ENCODE data around the gene AHRR. TPM values are rescaled to one million over a fixed set of nuclear protein-coding genes. Genes with fewer than 3 reads are reported as not detected.

AHRR gene
- total and polyA plus RNA-seq, 2 of the 4 experiments (the other 2 are of a cell fraction) = 15.6 to 37.1 TPM

GRCh38 chr5:377326-377981, 55.9 kb downstream of the AHRR start (continued):
- no peak for TF ChIP-seq FOS (IDR thresholded peaks at IDR 0.05; ENCODE audit: low read depth, low read length)

- peak overlapping the region; percentile 95 for H2BK5ac ChIP-seq (ENCODE audit: low read depth, low read length, poor library complexity, severe bottlenecking)
- peaks cover 20% of the 10 kb centered on the region for H3K36me3 ChIP-seq (ENCODE audit: control insufficient read depth, insufficient read depth, low read length)
- in situ Hi-C loops (cut with MboI; ENCODE audit: low sequenced_read_pairs) (no loop called here), intact Hi-C loops (cut with micrococcal nuclease) (no loop called here), dilution Hi-C loops (cut with HindIII; ENCODE audit: low sequenced_read_pairs, unreplicated experiment) (no loop called here)
- no peak overlapping the region for H2AFZ ChIP-seq (replicated peaks; ENCODE audit: low read length, poor library complexity)
- H4K8ac ChIP-seq (ENCODE audit: low read depth in 2 of 2, low read length in 2 of 2) = peak overlapping the region; percentile 64 to 99
- CTCF ChIA-PET = interaction anchor here (0.6 to 1.0 kb wide), 2 partner anchors 23 to 34 kb away, joined by 3 to 4 read pairs; no protein-coding TSS in a partner anchor
- peak overlapping the region; percentile 94 for H3K27ac ChIP-seq (ENCODE audit: insufficient read depth, low read length)
- H3K56ac ChIP-seq (ENCODE audit: extremely low read depth, insufficient read depth, low read length) = peak overlapping the region; percentile 85
- H3K9me3 ChIP-seq (ENCODE audit: control insufficient read depth, insufficient read depth, low read length) = no peaks in the 10 kb centered on the region
- peak overlapping the region; percentile 89 for H3K23ac ChIP-seq (ENCODE audit: low read depth, low read length)
- peak overlapping the region; percentile 88 for H3K14ac ChIP-seq (replicated peaks; ENCODE audit: low read depth, low read length)
- H2AK9ac ChIP-seq (replicated peaks; ENCODE audit: low read depth, low read length, poor library complexity) = peak overlapping the region; percentile 28
- POLR2A ChIA-PET (ENCODE audit: unreplicated experiment) = interaction anchor here (1.0 kb wide), 1 partner anchor 30 kb away, joined by 5 read pairs; no protein-coding TSS in a partner anchor
- peak overlapping the region; percentile 100 for H3K4ac ChIP-seq (ENCODE audit: low read depth, low read length)
- H3K79me1 ChIP-seq (ENCODE audit: low read depth in 1 of 2, low read length in 2 of 2) = peaks cover 24 to 75% of the 10 kb centered on the region in 2 experiments
- H2BK15ac ChIP-seq (ENCODE audit: low read depth, low read length) = peak overlapping the region; percentile 88; the same call in 2 of the 3 replicates
- H3K9ac ChIP-seq (ENCODE audit: low read depth, low read length) = peak overlapping the region; percentile 19; the same call in 1 of the 2 replicates
- ATAC-seq (ENCODE audit: low read depth) (peak; percentile 66), DNase-seq (peak; percentile 88)
- H3K4me2 ChIP-seq (ENCODE audit: low read depth, low read length) = 0 out of 2 replicates have a peak overlapping the region, but pooled peaks have one; percentile 13
- H4K20me1 ChIP-seq (ENCODE audit: insufficient read depth, low read length) = no peaks in the 10 kb centered on the region
- H4K5ac ChIP-seq (ENCODE audit: low read depth, low read length) = peak overlapping the region; percentile 92
- H3K27me3 ChIP-seq (ENCODE audit: control insufficient read depth, insufficient read depth, low read length) = no peaks in the 10 kb centered on the region
- peak overlapping the region; percentile 91 for H3K18ac ChIP-seq (ENCODE audit: low read depth, low read length)
- no TSS peak for BruUV-seq (replicated peaks)
- WGBS, 2 experiments (ENCODE audit: extremely low coverage in 2 of 2, insufficient read length in 1 of 2) = 0% methylated on average over 1 of the region's 8 CpGs; no CpG with 5 or more reads in 1 of the 2 experiments
- peaks cover 32% of the 10 kb centered on the region for H3K4me1 ChIP-seq (ENCODE audit: control insufficient read depth, insufficient read depth, low read length)
- H4K91ac ChIP-seq (ENCODE audit: insufficient read depth, low read depth, low read length) = peak overlapping the region; percentile 100
- peaks cover 26% of the 10 kb centered on the region for H3K9me1 ChIP-seq (ENCODE audit: insufficient read depth, low read length)
- H2BK120ac ChIP-seq (ENCODE audit: low read depth, low read length) = peak overlapping the region; percentile 100
- H2BK20ac ChIP-seq (ENCODE audit: low read depth, low read length) = peak overlapping the region; percentile 99
- no peak overlapping the region for H3K4me3 ChIP-seq (ENCODE audit: insufficient read depth, low read depth, low read length)
- peak overlapping the region; percentile 97 for H2AK5ac ChIP-seq (ENCODE audit: low read depth, low read length)
- TF ChIP-seq MXI1 (IDR thresholded peaks at IDR 0.05; ENCODE audit: borderline replicate concordance, low read depth, low read length) (no peak), RFX5 (IDR thresholded peaks at IDR 0.05; ENCODE audit: low read depth, low read length) (no peak), ELK1 (IDR thresholded peaks at IDR 0.05; ENCODE audit: borderline replicate concordance, low read depth, low read length) (no peak), RAD21 (IDR thresholded peaks at IDR 0.05; ENCODE audit: low read length) (no peak), CTCF (conservative IDR thresholded peaks at IDR 0.05; ENCODE audit: low read depth, low read length) (no peak), MAFK (IDR thresholded peaks at IDR 0.05; ENCODE audit: low read depth, low read length) (no peak), MAZ (IDR thresholded peaks at IDR 0.05; ENCODE audit: borderline replicate concordance, low read depth, low read length) (no peak), CEBPB (IDR thresholded peaks at IDR 0.05; ENCODE audit: low read depth, low read length) (no peak), RCOR1 (IDR thresholded peaks at IDR 0.05; ENCODE audit: insufficient replicate concordance, low read length) (no peak), BHLHE40 (IDR thresholded peaks at IDR 0.05; ENCODE audit: low read depth, low read length) (no peak), POLR2A (IDR thresholded peaks at IDR 0.05; ENCODE audit: low read depth, low read length) (no peak; the same call in none of the 2 replicates), CHD1 (IDR thresholded peaks at IDR 0.05; ENCODE audit: low read depth, low read length) (no peak)
Measured at GRCh38 chr5:378301-378891, 56.9 kb downstream of the AHRR start.
